PC-9 (cell line): Measurements from ENCODE around the gene RFWD3. TPM values are rescaled to one million over a fixed set of nuclear protein-coding genes. Genes with fewer than 3 reads are reported as not detected.

ENCODE experiments used
- BruUV-seq: library from RNA; stranded (reverse); fragments of 400-500 nt; replicated peaks from 2 replicates; lab custom pipeline; 2021; lab: Mats Ljungman, UMichigan
- CTCF ChIA-PET: fragments of 300-600 bp; sonication (Branson Sonifier 250); formaldehyde crosslinking; loops from one replicate; lab custom pipeline; 2022; ENCODE audit warnings: antibody characterized with exemption; lab: Charles Lee
- POLR2A ChIA-PET: fragments of 300-600 bp; sonication (Branson Sonifier 250); formaldehyde crosslinking; loops from one replicate; lab custom pipeline; 2022; ENCODE audit warnings: antibody characterized with exemption; ENCODE audit not compliant: unreplicated experiment; lab: Charles Lee
- DNase-seq, 2 experiments: peaks; one replicate each; pipeline versions ENCODE4 v3.0.0 to v3.0.0-alpha.2; 2015 to 2022; ENCODE audit warnings: mixed read lengths in 1 of 2
- H2AFZ ChIP-seq: fragments of 200-600 bp; sonication (generic); 2 replicates; pipeline ENCODE4 v1.8.1; 2017; ENCODE audit warnings: antibody characterized with exemption
- H3F3A ChIP-seq: fragments of 200-600 bp; sonication (generic); 2 replicates; pipeline ENCODE4 v1.8.1; 2017; ENCODE audit warnings: antibody characterized with exemption, mild to moderate bottlenecking, low read depth; ENCODE audit not compliant: insufficient read depth
- H3K27ac ChIP-seq: fragments of 200-600 bp; sonication (generic); 2 replicates; pipeline ENCODE4 v1.6.1; 2016; ENCODE audit warnings: mixed run types
- H3K27me3 ChIP-seq: fragments of 200-600 bp; sonication (generic); 2 replicates; pipeline ENCODE4 v1.6.1; 2016; ENCODE audit warnings: low read depth, mixed run types; ENCODE audit not compliant: insufficient read depth
- H3K36me3 ChIP-seq: fragments of 200-600 bp; sonication (generic); 2 replicates; pipeline ENCODE4 v1.6.1; 2016; ENCODE audit warnings: low read depth, mixed run types
- H3K4me1 ChIP-seq: fragments of 200-600 bp; sonication (generic); replicated peaks from 2 replicates; pipeline ENCODE4 v1.6.1; 2016; ENCODE audit warnings: mixed run types; ENCODE audit not compliant: insufficient read depth
- H3K4me2 ChIP-seq: fragments of 200-600 bp; sonication (generic); 2 replicates; pipeline ENCODE4 v1.6.1; 2017; ENCODE audit warnings: mixed run types
- H3K4me3 ChIP-seq: fragments of 200-600 bp; sonication (generic); 2 replicates; pipeline ENCODE4 v1.6.1; 2016; ENCODE audit warnings: mixed run types
- H3K79me2 ChIP-seq: fragments of 200-600 bp; sonication (generic); 2 replicates; pipeline ENCODE4 v1.6.1; 2017; ENCODE audit warnings: low read depth, mixed run types
- H3K9me2 ChIP-seq: fragments of 200-600 bp; sonication (generic); 2 replicates; pipeline ENCODE4 v1.8.1; 2017; ENCODE audit warnings: mild to moderate bottlenecking; ENCODE audit not compliant: insufficient read depth
- H3K9me3 ChIP-seq: fragments of 200-600 bp; sonication (generic); 2 replicates; pipeline ENCODE4 v1.8.1; 2016; ENCODE audit warnings: low read depth; ENCODE audit not compliant: insufficient read depth
- H4K20me1 ChIP-seq: fragments of 200-600 bp; sonication (generic); 2 replicates; pipeline ENCODE4 v1.8.1; 2017; ENCODE audit not compliant: insufficient read depth
- EZH2 ChIP-seq: fragments of 200-600 bp; sonication (generic); IDR thresholded peaks from 2 replicates; pipeline ENCODE4 v1.8.0; 2017; ENCODE audit warnings: antibody characterized with exemption, low read depth
- intact Hi-C: fragments of 100-400 bp; cut with micrococcal nuclease; formaldehyde crosslinking; loops from one replicate; pipeline ENCODE4 v1.10.0; 2022; ENCODE audit not compliant: unreplicated experiment
- total RNA-seq: library from RNA; stranded (reverse); gene quantifications from 2 replicates; pipeline ENCODE4 v1.2.3, GENCODE V29; 2021
- TF ChIP-seq, protein P1 (sequence below): fragments of 200-600 bp; sonication (generic); conservative IDR thresholded peaks from 2 replicates; pipeline ENCODE4 v1.6.1; 2017; ENCODE audit warnings: mixed run types, antibody characterized with exemption, mild to moderate bottlenecking, moderate library complexity

The RFWD3 gene
- total RNA-seq, 1 experiment from 2014 or later = 49.5 TPM

DNA sequence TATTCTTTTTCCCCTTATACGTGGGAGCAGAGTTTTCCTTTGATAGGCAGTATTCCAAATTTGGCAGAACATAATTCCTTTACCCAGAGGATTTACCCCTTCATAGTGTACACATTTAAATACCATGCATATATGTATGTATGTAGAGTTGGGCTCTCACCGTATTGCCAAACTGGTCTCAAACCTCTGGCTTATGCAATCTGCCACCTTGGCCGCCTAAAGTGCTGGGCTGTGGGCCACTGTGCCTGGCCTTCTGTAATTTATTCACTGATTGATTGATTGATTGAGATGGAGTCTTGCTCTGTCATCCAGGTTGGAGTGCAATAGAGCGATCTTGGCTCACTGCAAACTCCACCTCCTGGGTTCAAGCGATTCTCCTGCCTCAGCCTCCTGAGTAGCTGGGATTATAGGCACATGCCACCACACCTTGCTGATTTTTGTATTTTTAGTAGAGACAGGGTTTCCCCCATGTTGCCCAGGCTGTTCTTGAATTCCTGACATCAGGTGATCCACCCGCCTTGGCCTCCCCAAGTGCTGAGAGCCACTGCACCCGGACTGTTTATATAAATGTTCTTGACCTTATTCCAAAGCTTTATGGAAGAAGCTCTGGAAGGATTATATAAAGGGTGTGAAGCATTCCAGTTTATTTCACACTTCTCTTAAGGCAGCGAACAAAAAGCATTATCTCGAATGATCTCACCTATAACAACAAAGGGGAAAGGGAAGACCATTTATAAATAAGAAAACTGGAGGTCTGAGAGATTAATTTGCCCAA, 74.6 kb downstream of the RFWD3 start:
- no peaks in the 10 kb centered on the region for H3K9me2 ChIP-seq
- H3K9me3 ChIP-seq = no peaks in the 10 kb centered on the region
- H3K36me3 ChIP-seq = no peaks in the 10 kb centered on the region
- ChIA-PET POLR2A (interaction anchor here (0.6 kb wide), 1 partner anchor 25 kb away, joined by 10 read pairs; no protein-coding TSS in a partner anchor), CTCF (no interaction called here)
- no peak overlapping the region for H2AFZ ChIP-seq
- no peak for TF ChIP-seq EZH2
- TF ChIP-seq, protein P1, sequence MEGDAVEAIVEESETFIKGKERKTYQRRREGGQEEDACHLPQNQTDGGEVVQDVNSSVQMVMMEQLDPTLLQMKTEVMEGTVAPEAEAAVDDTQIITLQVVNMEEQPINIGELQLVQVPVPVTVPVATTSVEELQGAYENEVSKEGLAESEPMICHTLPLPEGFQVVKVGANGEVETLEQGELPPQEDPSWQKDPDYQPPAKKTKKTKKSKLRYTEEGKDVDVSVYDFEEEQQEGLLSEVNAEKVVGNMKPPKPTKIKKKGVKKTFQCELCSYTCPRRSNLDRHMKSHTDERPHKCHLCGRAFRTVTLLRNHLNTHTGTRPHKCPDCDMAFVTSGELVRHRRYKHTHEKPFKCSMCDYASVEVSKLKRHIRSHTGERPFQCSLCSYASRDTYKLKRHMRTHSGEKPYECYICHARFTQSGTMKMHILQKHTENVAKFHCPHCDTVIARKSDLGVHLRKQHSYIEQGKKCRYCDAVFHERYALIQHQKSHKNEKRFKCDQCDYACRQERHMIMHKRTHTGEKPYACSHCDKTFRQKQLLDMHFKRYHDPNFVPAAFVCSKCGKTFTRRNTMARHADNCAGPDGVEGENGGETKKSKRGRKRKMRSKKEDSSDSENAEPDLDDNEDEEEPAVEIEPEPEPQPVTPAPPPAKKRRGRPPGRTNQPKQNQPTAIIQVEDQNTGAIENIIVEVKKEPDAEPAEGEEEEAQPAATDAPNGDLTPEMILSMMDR = no peak
- no peak overlapping the region for H3K27ac ChIP-seq
- H3K4me1 ChIP-seq = peaks cover 10% of the 10 kb centered on the region
- intact Hi-C loops = no loop called here
- DNase-seq = no peak
- no peak overlapping the region for H3K4me3 ChIP-seq
- BruUV-seq = no TSS peak
- peaks cover 84% of the 10 kb centered on the region for H3K79me2 ChIP-seq
- no peaks in the 10 kb centered on the region; the same call in 1 of the 2 replicates for H3F3A ChIP-seq
- no peaks in the 10 kb centered on the region; the same call in none of the 2 replicates for H4K20me1 ChIP-seq
- no peak overlapping the region for H3K4me2 ChIP-seq
- no peaks in the 10 kb centered on the region for H3K27me3 ChIP-seq

DNA sequence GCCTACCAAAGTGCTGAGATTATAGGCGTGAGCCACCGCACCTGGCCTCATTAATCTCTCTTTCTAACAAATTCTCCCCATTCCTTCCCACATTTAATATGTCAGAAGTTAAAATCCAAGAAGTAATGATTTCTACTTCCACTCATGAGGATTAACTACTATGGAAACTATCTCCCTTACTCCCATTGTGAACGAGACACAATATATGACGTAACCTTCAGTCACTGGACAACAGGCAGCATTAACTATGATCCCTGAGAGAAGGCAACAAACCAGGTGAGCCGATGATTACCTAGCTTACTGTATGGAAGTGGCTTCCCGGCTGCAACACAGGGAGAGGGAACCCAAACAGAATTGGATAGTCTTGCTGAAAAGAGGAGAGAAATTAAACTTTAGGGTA, 79.7 kb downstream of the RFWD3 start:
- Histone ChIP-seq H3K79me2 (peaks cover 79% of the 10 kb centered on the region), H3K27me3 (no peaks in the 10 kb centered on the region), H3K4me2 (no peak overlapping the region), H3K9me3 (no peaks in the 10 kb centered on the region), H3K4me1 (0 out of 2 replicates have a peak, but pooled peaks cover 5% of the 10 kb centered on the region), H4K20me1 (no peaks in the 10 kb centered on the region; the same call in 1 of the 2 replicates), H2AFZ (no peak overlapping the region), H3K36me3 (no peaks in the 10 kb centered on the region), H3K9me2 (no peaks in the 10 kb centered on the region), H3K4me3 (no peak overlapping the region), H3K27ac (no peak overlapping the region), H3F3A (no peaks in the 10 kb centered on the region; the same call in 1 of the 2 replicates)
- no peak for DNase-seq
- POLR2A ChIA-PET = interaction anchor here (0.6 kb wide), 1 partner anchor 287 kb away, joined by 3 read pairs; no protein-coding TSS in a partner anchor
- CTCF ChIA-PET = no interaction called here
- no TSS peak for BruUV-seq
- intact Hi-C loops = no loop called here
- TF ChIP-seq EZH2 = no peak
- TF ChIP-seq, protein P1 = no peak

DNA sequence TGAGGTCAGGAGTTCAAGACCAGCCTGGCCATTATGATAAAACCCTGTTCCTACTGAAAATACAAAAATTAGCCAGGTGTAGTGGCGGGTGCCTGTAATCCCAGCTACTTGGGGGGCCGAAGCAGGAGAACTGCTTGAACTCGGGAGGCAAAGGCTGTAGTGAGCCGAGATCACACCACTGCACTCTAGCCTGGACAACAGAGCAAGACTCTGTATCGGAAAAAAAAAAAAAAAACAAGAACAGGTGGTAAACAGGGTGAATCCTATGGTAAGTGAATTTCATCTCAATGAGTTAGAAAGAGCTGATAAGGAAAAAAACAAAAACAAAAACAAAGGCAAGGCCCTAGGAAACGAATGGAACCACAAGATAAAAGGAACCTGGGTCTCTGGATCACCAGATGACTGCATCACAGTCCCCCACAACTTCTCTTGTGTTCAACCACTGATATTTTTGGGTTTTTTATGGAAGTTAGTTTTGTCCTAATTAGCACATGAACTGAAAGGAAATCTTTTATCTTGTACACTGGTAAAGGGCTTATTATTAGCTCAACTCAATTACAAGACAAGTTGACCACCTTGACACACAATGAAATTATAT, 80.7 kb downstream of the RFWD3 start:
- no peak overlapping the region for H3K27ac ChIP-seq
- no peak overlapping the region for H2AFZ ChIP-seq
- no peaks in the 10 kb centered on the region for H3K9me3 ChIP-seq
- intact Hi-C loops = no loop called here
- TF ChIP-seq, protein P1 = no peak
- no peak for TF ChIP-seq EZH2
- CTCF ChIA-PET = no interaction called here
- BruUV-seq = no TSS peak
- 0 out of 2 replicates have a peak, but pooled peaks cover 5% of the 10 kb centered on the region for H3K4me1 ChIP-seq
- DNase-seq = no peak
- H4K20me1 ChIP-seq = no peaks in the 10 kb centered on the region; the same call in 1 of the 2 replicates
- no peaks in the 10 kb centered on the region for H3K27me3 ChIP-seq
- H3K4me3 ChIP-seq = no peak overlapping the region
- no peaks in the 10 kb centered on the region; the same call in 1 of the 2 replicates for H3F3A ChIP-seq
- POLR2A ChIA-PET = no interaction called here
- no peak overlapping the region for H3K4me2 ChIP-seq
- no peaks in the 10 kb centered on the region for H3K9me2 ChIP-seq
- H3K36me3 ChIP-seq = no peaks in the 10 kb centered on the region
- H3K79me2 ChIP-seq = peaks cover 79% of the 10 kb centered on the region
